OCI-M1 (cell line): Measurements from ENCODE around the gene AREL1.
A peak's percentile ranks its signal among the peaks of the same experiment; 100 is the strongest.

Source experiments
- DNase-seq: peaks from one replicate; lab custom pipeline; 2025; lab: John Stamatoyannopoulos, UW

AREL1 gene

GRCh38 chr14:74658535-74659131 lies 54.2 kb downstream of the AREL1 start:
- DNase-seq: no peak

GRCh38 chr14:74656964-74657363 lies 55.9 kb downstream of the AREL1 start:
- no peak for DNase-seq

- no peak for DNase-seq
These were observed 57.1 kb downstream of the AREL1 start for GRCh38 chr14:74655599-74656395.

GRCh38 chr14:74654931-74655330 lies 57.9 kb downstream of the AREL1 start:
- no peak for DNase-seq

GRCh38 chr14:74653386-74654138 lies 59.3 kb downstream of the AREL1 start:
- DNase-seq: no peak

- no peak for DNase-seq
These were observed 60.3 kb downstream of the AREL1 start for GRCh38 chr14:74652541-74652940.

- no peak for DNase-seq
These were observed 61.8 kb downstream of the AREL1 start for GRCh38 chr14:74650927-74651686.

- no peak for DNase-seq
These were observed 63.2 kb downstream of the AREL1 start for GRCh38 chr14:74649673-74650072.

- no peak for DNase-seq
These were observed 63.7 kb downstream of the AREL1 start for GRCh38 chr14:74649167-74649566.

GRCh38 chr14:74648601-74649000 lies 64.3 kb downstream of the AREL1 start:
- no peak for DNase-seq

GRCh38 chr14:74647678-74648461 lies 65.0 kb downstream of the AREL1 start:
- DNase-seq: no peak

- no peak for DNase-seq
These were observed 65.7 kb downstream of the AREL1 start for GRCh38 chr14:74647061-74647677.

- DNase-seq: no peak
These were observed 67.0 kb downstream of the AREL1 start for GRCh38 chr14:74645756-74646470.

- peak; percentile 58 for DNase-seq
These were observed 67.6 kb downstream of the AREL1 start for GRCh38 chr14:74645244-74645643.

- no peak for DNase-seq
These were observed 71.1 kb downstream of the AREL1 start for GRCh38 chr14:74641601-74642391.

- DNase-seq: no peak
These were observed 73.9 kb downstream of the AREL1 start for GRCh38 chr14:74638966-74639365.

GRCh38 chr14:74638066-74638465 lies 74.8 kb downstream of the AREL1 start:
- no peak for DNase-seq

GRCh38 chr14:74637178-74637550 lies 75.7 kb downstream of the AREL1 start:
- DNase-seq: no peak

GRCh38 chr14:74636424-74637177 lies 76.3 kb downstream of the AREL1 start:
- no peak for DNase-seq
